GM12878 (cell line): Measurements from ENCODE around the gene FABP1. TPM values are rescaled to one million over a fixed set of nuclear protein-coding genes. Genes with fewer than 3 reads are reported as not detected.

Experiments used
- ATAC-seq: fragments of 200-7000 bp; cut with Tn5 transposase; 3 replicates; pipeline ENCODE4 v1.9.1; 2020; ENCODE audit warnings: mild to moderate bottlenecking, moderate library complexity
- BruUV-seq: library from RNA; stranded (reverse); fragments of 400-500 nt; replicated peaks from 2 replicates; lab custom pipeline; 2021; lab: Mats Ljungman, UMichigan
- CTCF ChIA-PET: fragments of 300-600 bp; sonication (Branson Sonifier 250); formaldehyde crosslinking; extraction: SDS; loops from one replicate; lab custom pipeline; 2021; ENCODE audit warnings: inconsistent platforms; lab: Yijun Ruan, JAX
- POLR2A ChIA-PET: fragments of 350-600 bp; formaldehyde crosslinking; extraction: SDS; loops from one replicate; lab custom pipeline; 2021; ENCODE audit warnings: inconsistent platforms; lab: Charles Lee
- RAD21 ChIA-PET: fragments of 300-600 bp; sonication (Branson Sonifier 250); formaldehyde crosslinking; loops from one replicate; lab custom pipeline; 2023; ENCODE audit warnings: antibody characterized with exemption; ENCODE audit not compliant: unreplicated experiment; lab: Charles Lee
- SMC1A ChIA-PET: fragments of 300-600 bp; sonication (Branson Sonifier 250); formaldehyde crosslinking; loops from one replicate; lab custom pipeline; 2023; ENCODE audit not compliant: unreplicated experiment, uncharacterized antibody; lab: Charles Lee
- DNase-seq: peaks from one replicate; pipeline ENCODE4 v3.0.0-alpha.2; 2011; ENCODE audit warnings: low read depth, low spot score
- FAIRE-seq: peaks from 3 replicates; lab custom pipeline; 2011; peaks lifted over from hg19 to GRCh38; lab: Jason Lieb, UNC
- H2AFZ ChIP-seq: 2 replicates; pipeline ENCODE4 v1.6.0; 2011; ENCODE audit warnings: low read depth, low read length, control low read depth; ENCODE audit not compliant: control insufficient read depth
- H3K27ac ChIP-seq: 2 replicates; pipeline ENCODE4 v1.5.1; 2011; ENCODE audit warnings: control low read depth; ENCODE audit not compliant: control insufficient read depth, insufficient read depth
- H3K27me3 ChIP-seq, 2 experiments: replicated peaks in 1 of 2; 2 replicates each; pipeline versions ENCODE4 v1.6.0 to v1.6.1; 2011; ENCODE audit warnings: low read length in 1 of 2; ENCODE audit not compliant: control insufficient read depth in 2 of 2, insufficient read depth in 2 of 2
- H3K36me3 ChIP-seq, 2 experiments: 2 replicates each; pipeline ENCODE4 v1.5.1; 2011; ENCODE audit warnings: low read length in 1 of 2; ENCODE audit not compliant: control insufficient read depth in 2 of 2, insufficient read depth in 2 of 2
- H3K4me1 ChIP-seq: 2 replicates; pipeline ENCODE4 v1.6.1; 2011; ENCODE audit warnings: mild to moderate bottlenecking, low read length, moderate library complexity, mixed read lengths; ENCODE audit not compliant: control insufficient read depth, insufficient read depth
- H3K4me2 ChIP-seq: 2 replicates; pipeline ENCODE4 v1.6.0; 2011; ENCODE audit warnings: control low read depth; ENCODE audit not compliant: control insufficient read depth, insufficient read depth
- H3K4me3 ChIP-seq: fragments of 200-600 bp; sonication (generic); 2 replicates; pipeline ENCODE4 v1.5.1; 2016
- H3K79me2 ChIP-seq: 2 replicates; pipeline ENCODE4 v1.6.0; 2011; ENCODE audit warnings: low read length; ENCODE audit not compliant: control insufficient read depth, insufficient read depth
- H3K9ac ChIP-seq: 2 replicates; pipeline ENCODE4 v1.8.0; 2011; ENCODE audit warnings: low read length, control low read depth, mixed read lengths; ENCODE audit not compliant: control insufficient read depth, insufficient read depth
- H3K9me3 ChIP-seq: replicated peaks from 3 replicates; pipeline ENCODE4 v1.5.1; 2011; ENCODE audit warnings: mild to moderate bottlenecking, low read length; ENCODE audit not compliant: control insufficient read depth, insufficient read depth
- H4K20me1 ChIP-seq: 2 replicates; pipeline ENCODE4 v1.6.0; 2011; ENCODE audit not compliant: control insufficient read depth, insufficient read depth
- E4F1 ChIP-seq: fragments of 450-650 bp; IDR thresholded peaks from 2 replicates; pipeline ENCODE4 v1.6.1; 2018; ENCODE audit warnings: borderline replicate concordance, mild to moderate bottlenecking; ENCODE audit not compliant: partially characterized antibody
- EGR1 ChIP-seq, 2 experiments: IDR thresholded peaks; 1 replicate in 1 of 2; 2 replicates in 1 of 2; pipeline ENCODE4 v1.6.1; 2011 to 2012; ENCODE audit warnings: low read depth in 2 of 2, low read length in 2 of 2, borderline replicate concordance in 1 of 2, mild to moderate bottlenecking in 1 of 2, moderate library complexity in 1 of 2
- GABPA ChIP-seq: IDR thresholded peaks from 2 replicates; pipeline ENCODE4 v1.6.1; 2014; ENCODE audit warnings: antibody characterized with exemption, low read depth, mild to moderate bottlenecking, inconsistent platforms
- IKZF2 ChIP-seq, 2 experiments: fragments of 450-650 bp; IDR thresholded peaks; 2 replicates each; pipeline ENCODE4 v1.6.1; 2017; ENCODE audit warnings: mild to moderate bottlenecking in 2 of 2, moderate library complexity in 2 of 2
- JUND ChIP-seq: IDR thresholded peaks from 2 replicates; pipeline ENCODE4 v1.6.1; 2012; ENCODE audit warnings: low read depth, mild to moderate bottlenecking, low read length, improper control_type of control experiment, moderate library complexity
- RCOR1 ChIP-seq: conservative IDR thresholded peaks from 2 replicates; pipeline ENCODE4 v1.6.1; 2012; ENCODE audit warnings: low read depth, low read length, improper control_type of control experiment
- SREBF1 ChIP-seq: IDR thresholded peaks from 2 replicates; pipeline ENCODE4 v1.6.1; 2012; ENCODE audit warnings: mild to moderate bottlenecking, low read length
- SRF ChIP-seq, 2 experiments: IDR thresholded peaks; 2 replicates each; pipeline ENCODE4 v1.6.1; 2011; ENCODE audit warnings: low read depth in 2 of 2, low read length in 2 of 2, mild to moderate bottlenecking in 1 of 2, moderate library complexity in 1 of 2
- ZBED1 ChIP-seq: IDR thresholded peaks from 2 replicates; pipeline ENCODE4 v1.6.1; 2016; ENCODE audit warnings: borderline replicate concordance
- ZBTB33 ChIP-seq: fragments of 450-650 bp; IDR thresholded peaks from 2 replicates; pipeline ENCODE4 v1.6.1; 2017; ENCODE audit warnings: mild to moderate bottlenecking
- ZNF274 ChIP-seq: IDR thresholded peaks from one replicate; pipeline ENCODE4 v1.8.0; 2011; ENCODE audit not compliant: insufficient read length, insufficient read depth
- in situ Hi-C: fragments of 300-500 bp; cut with MboI; formaldehyde crosslinking; loops from 9 replicates; pipeline ENCODE4 v1.14.3; 2018; ENCODE audit warnings: mixed read lengths
- intact Hi-C: fragments of 100-400 bp; cut with micrococcal nuclease; formaldehyde crosslinking; loops from one replicate; pipeline ENCODE4 v1.14.2; 2022; ENCODE audit not compliant: unreplicated experiment
- polyA plus RNA-seq, 11 experiments: library from polyadenylated mRNA; depleted of rRNA in 4 of 11; unstranded in 6 of 11; stranded (reverse) in 5 of 11; fragments of >200 nt; fragmentation: Nextera tagmentation in 4 of 11; fragmentation: Illumina TruSeq in 1 of 11; extraction: Ambion mirVana in 4 of 11; extraction: Trizol in 1 of 11; gene quantifications; 1 replicate in 1 of 11; 2 replicates in 10 of 11; pipeline versions ENCODE4 v1.2.1 to v1.2.3, GENCODE V29; 2011 to 2016; ENCODE audit warnings: inconsistent platforms in 2 of 11, missing spikeins in 2 of 11, low read depth in 1 of 11
- total RNA-seq, 4 experiments: library from RNA; depleted of rRNA in 3 of 4; stranded (reverse); fragments of >200 nt in 3 of 4; fragmentation: Illumina TruSeq in 1 of 4; extraction: Trizol in 1 of 4; gene quantifications; 2 replicates each; pipeline versions ENCODE4 v1.2.1 to v1.2.3, GENCODE V29; 2013 to 2021

Gene FABP1
- total and polyA plus RNA-seq, 10 of the 15 experiments (the other 5 are each of a cell fraction or from before 2014, with no cell fraction given) = not detected

GRCh38 chr2:88092773-88093172 lies 35.1 kb downstream of the FABP1 start:
- Histone ChIP-seq H3K4me2 (no peak overlapping the region), H3K36me3 (no peaks in the 10 kb centered on the region), H3K4me3 (no peak overlapping the region), H3K9ac (no peak overlapping the region), H3K4me1 (no peaks in the 10 kb centered on the region), H4K20me1 (no peaks in the 10 kb centered on the region), H3K27me3 (peaks cover 2 to 3% of the 10 kb centered on the region in 2 experiments; a peak in 2 of 4 replicates), H3K27ac (no peak overlapping the region), H3K9me3 (no peaks in the 10 kb centered on the region), H2AFZ (no peak overlapping the region), H3K79me2 (no peaks in the 10 kb centered on the region)
- no peak for ATAC-seq
- in situ Hi-C loops = no loop called here
- ChIA-PET SMC1A (no interaction called here), POLR2A (no interaction called here), RAD21 (no interaction called here), CTCF (interaction anchor here (1.3 kb wide), 1 partner anchor 32 kb away, joined by 3 read pairs; no protein-coding TSS in a partner anchor)
- BruUV-seq = no TSS peak
- intact Hi-C loops = loop anchor here (10.0 kb wide), 1 partner anchor 58 kb away; no protein-coding TSS in a partner anchor
- TF ChIP-seq E4F1 (no peak), IKZF2 (IDR thresholded peaks at IDR 0.05) (no peak), GABPA (no peak), JUND (no peak), EGR1 (IDR thresholded peaks at IDR 0.05; ENCODE audit: borderline replicate concordance in 1 of 2, low read depth in 2 of 2, low read length in 2 of 2) (no peak), SRF (IDR thresholded peaks at IDR 0.05; ENCODE audit: low read depth in 2 of 2, low read length in 2 of 2) (no peak), SREBF1 (no peak), RCOR1 (no peak), ZNF274 (no peak), ZBTB33 (no peak), ZBED1 (no peak)
- FAIRE-seq = no peak
- no peak for DNase-seq
